ENCODE results near the gene TMEM218.
A peak's percentile ranks its signal among the peaks of the same experiment; 100 is the strongest.

Gene TMEM218

DNA sequence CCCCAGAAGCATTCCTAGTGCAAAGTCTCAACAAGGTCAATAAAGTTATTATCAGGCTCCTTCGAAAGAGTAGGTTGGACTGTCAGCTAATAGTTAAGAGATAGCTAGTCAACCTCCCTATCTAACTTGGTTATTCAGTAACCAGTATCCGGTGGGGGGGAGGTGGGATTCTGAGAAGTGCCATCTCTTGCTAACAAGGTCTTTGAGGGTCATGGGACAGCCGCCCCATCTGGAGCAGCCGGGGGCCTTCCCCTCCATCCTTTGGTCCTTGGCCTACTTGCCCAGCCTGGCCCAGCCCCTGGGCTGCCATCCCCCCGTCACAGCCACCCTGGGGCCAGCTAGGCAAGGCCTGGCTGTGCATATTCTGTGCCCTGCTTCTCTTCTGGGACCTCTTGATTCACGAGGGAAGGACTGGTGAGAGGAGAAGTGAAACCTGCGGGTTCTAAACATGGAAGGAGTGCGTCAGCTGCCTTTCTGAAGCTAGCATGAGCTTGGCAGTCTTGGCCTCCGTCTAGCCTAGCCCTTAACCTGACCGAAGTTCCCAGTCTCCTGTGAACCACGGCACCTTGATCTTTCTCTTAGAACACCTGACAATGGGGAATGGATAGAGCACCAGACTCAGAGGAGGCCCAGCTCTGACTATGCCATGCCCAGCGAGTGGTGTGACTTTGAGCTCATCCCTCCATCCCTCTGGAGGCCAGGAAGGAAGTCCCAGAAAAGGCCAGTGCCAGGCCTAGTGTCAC is 39.0 kb downstream of the TMEM218 start:
- H3K27me3 ChIP-seq (replicated peaks; ENCODE audit: control insufficient read depth, insufficient read depth, low read length): no peaks in the 10 kb centered on the region
- peak; percentile 86 for DNase-seq (ENCODE audit: extremely low read depth, insufficient read length)
- no peaks in the 10 kb centered on the region for H3K36me3 ChIP-seq (ENCODE audit: control insufficient read depth, insufficient read depth, low read length)
- no peak overlapping the region for H3K4me3 ChIP-seq (replicated peaks; ENCODE audit: low read depth, low read length)
- no peak for TF ChIP-seq CTCF (IDR thresholded peaks at IDR 0.05; ENCODE audit: insufficient read depth, low read length, poor library complexity, severe bottlenecking)

- DNase-seq (ENCODE audit: extremely low read depth, insufficient read length): no peak
- TF ChIP-seq CTCF (IDR thresholded peaks at IDR 0.05; ENCODE audit: insufficient read depth, low read length, poor library complexity, severe bottlenecking): no peak
- H3K36me3 ChIP-seq (ENCODE audit: control insufficient read depth, insufficient read depth, low read length): no peaks in the 10 kb centered on the region
- H3K4me3 ChIP-seq (replicated peaks; ENCODE audit: low read depth, low read length): no peak overlapping the region
- H3K27me3 ChIP-seq (replicated peaks; ENCODE audit: control insufficient read depth, insufficient read depth, low read length): no peaks in the 10 kb centered on the region
These were observed 39.6 kb downstream of the TMEM218 start for GRCh38 chr11:125071846-125072217.

GRCh38 chr11:125071435-125071834 is 40.0 kb downstream of the TMEM218 start:
- H3K36me3 ChIP-seq (ENCODE audit: control insufficient read depth, insufficient read depth, low read length): no peaks in the 10 kb centered on the region
- TF ChIP-seq CTCF (IDR thresholded peaks at IDR 0.05; ENCODE audit: insufficient read depth, low read length, poor library complexity, severe bottlenecking): no peak
- DNase-seq (ENCODE audit: extremely low read depth, insufficient read length): no peak
- no peak overlapping the region for H3K4me3 ChIP-seq (replicated peaks; ENCODE audit: low read depth, low read length)
- H3K27me3 ChIP-seq (replicated peaks; ENCODE audit: control insufficient read depth, insufficient read depth, low read length): no peaks in the 10 kb centered on the region

- Histone ChIP-seq H3K27me3 (replicated peaks; ENCODE audit: control insufficient read depth, insufficient read depth, low read length) (no peaks in the 10 kb centered on the region), H3K36me3 (ENCODE audit: control insufficient read depth, insufficient read depth, low read length) (no peaks in the 10 kb centered on the region), H3K4me3 (replicated peaks; ENCODE audit: low read depth, low read length) (no peak overlapping the region)
- no peak for TF ChIP-seq CTCF (IDR thresholded peaks at IDR 0.05; ENCODE audit: insufficient read depth, low read length, poor library complexity, severe bottlenecking)
- peak; percentile 55 for DNase-seq (ENCODE audit: extremely low read depth, insufficient read length)
These were observed 40.6 kb downstream of the TMEM218 start for GRCh38 chr11:125070699-125071254.

DNA sequence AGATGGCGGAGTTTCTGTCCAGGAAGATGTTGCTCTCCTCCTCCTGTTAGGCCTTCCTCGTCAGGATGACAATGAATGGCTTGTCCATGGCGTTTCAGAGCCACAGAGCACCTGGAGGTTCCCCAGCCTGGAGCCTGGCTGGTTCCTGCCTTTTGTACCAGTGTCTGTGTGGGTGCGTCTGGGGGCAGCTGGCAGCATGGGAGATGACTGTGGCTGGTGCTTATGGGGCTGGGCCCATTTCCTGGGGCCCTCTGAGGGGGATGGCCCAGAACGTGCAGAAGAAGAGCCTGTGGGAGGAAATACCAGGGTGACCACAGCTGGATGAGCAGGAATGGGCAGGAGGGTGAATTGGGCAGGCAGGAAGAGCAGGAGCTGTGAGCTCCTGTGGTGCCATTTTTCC is 41.6 kb downstream of the TMEM218 start:
- no peak for DNase-seq (ENCODE audit: extremely low read depth, insufficient read length)
- Histone ChIP-seq H3K27me3 (replicated peaks; ENCODE audit: control insufficient read depth, insufficient read depth, low read length) (no peaks in the 10 kb centered on the region), H3K4me3 (replicated peaks; ENCODE audit: low read depth, low read length) (no peak overlapping the region), H3K36me3 (ENCODE audit: control insufficient read depth, insufficient read depth, low read length) (no peaks in the 10 kb centered on the region)
- TF ChIP-seq CTCF (IDR thresholded peaks at IDR 0.05; ENCODE audit: insufficient read depth, low read length, poor library complexity, severe bottlenecking): no peak

All from GM06990 (cell line).